Hepatocyte (in vitro differentiated cells): ENCODE data around the gene GRHPR. TPM values are rescaled to one million over a fixed set of nuclear protein-coding genes. Genes with fewer than 3 reads are reported as not detected.

Experiments used
- DNase-seq: peaks from one replicate; pipeline ENCODE4 v3.0.0-alpha.2; 2016; ENCODE audit warnings: low spot score
- H2AFZ ChIP-seq: fragments of 200-600 bp; sonication (generic); 2 replicates; pipeline ENCODE4 v1.6.0; 2016; ENCODE audit warnings: antibody characterized with exemption, mild to moderate bottlenecking
- H3K27ac ChIP-seq: fragments of 200-600 bp; sonication (generic); 2 replicates; pipeline ENCODE4 v1.5.1; 2016; ENCODE audit warnings: mild to moderate bottlenecking
- H3K27me3 ChIP-seq: fragments of 200-600 bp; sonication (generic); 2 replicates; pipeline ENCODE4 v1.6.1; 2016
- H3K36me3 ChIP-seq: fragments of 200-600 bp; sonication (generic); replicated peaks from 2 replicates; pipeline ENCODE4 v1.5.1; 2016; ENCODE audit warnings: low read depth; ENCODE audit not compliant: insufficient read depth
- H3K4me1 ChIP-seq: fragments of 200-600 bp; sonication (generic); 2 replicates; pipeline ENCODE4 v1.5.1; 2016; ENCODE audit warnings: mild to moderate bottlenecking, moderate library complexity; ENCODE audit not compliant: insufficient read depth
- H3K4me2 ChIP-seq: fragments of 200-600 bp; sonication (generic); 2 replicates; pipeline ENCODE4 v1.6.0; 2016
- H3K4me3 ChIP-seq: fragments of 200-600 bp; sonication (generic); 2 replicates; pipeline ENCODE4 v1.5.1; 2016; ENCODE audit warnings: mild to moderate bottlenecking
- H3K79me2 ChIP-seq: fragments of 200-600 bp; sonication (generic); 2 replicates; pipeline ENCODE4 v1.6.0; 2017; ENCODE audit warnings: mild to moderate bottlenecking
- H3K9me2 ChIP-seq: fragments of 200-600 bp; sonication (generic); replicated peaks from 2 replicates; pipeline ENCODE4 v1.6.0; 2017; ENCODE audit warnings: mild to moderate bottlenecking; ENCODE audit not compliant: insufficient read depth
- H3K9me3 ChIP-seq: fragments of 200-600 bp; sonication (generic); 2 replicates; pipeline ENCODE4 v1.5.1; 2016; ENCODE audit warnings: low read depth, mild to moderate bottlenecking
- H4K20me1 ChIP-seq: fragments of 200-600 bp; sonication (generic); 2 replicates; pipeline ENCODE4 v1.6.0; 2016; ENCODE audit warnings: mild to moderate bottlenecking; ENCODE audit not compliant: insufficient read depth, poor library complexity, severe bottlenecking
- EZH2 ChIP-seq: fragments of 200-600 bp; sonication (generic); IDR thresholded peaks from 2 replicates; pipeline ENCODE4 v1.6.1; 2016; ENCODE audit warnings: antibody characterized with exemption, mild to moderate bottlenecking, borderline replicate concordance
- EZH2phosphoT487 ChIP-seq: fragments of 200-600 bp; sonication (generic); IDR thresholded peaks from one replicate; pipeline ENCODE4 v1.6.1; 2018; ENCODE audit warnings: antibody characterized with exemption, mild to moderate bottlenecking, low read depth, moderate library complexity; ENCODE audit not compliant: unreplicated experiment, severe bottlenecking
- WGBS: methylation state at CpG from one replicate; pipeline ENCODE4 v1.1.6; 2016; ENCODE audit warnings: low lambda C conversion rate; ENCODE audit errors: missing lambda C conversion rate; 5-methylcytosine and 5-hydroxymethylcytosine counted together
- polyA plus RNA-seq: library from polyadenylated mRNA; unstranded; fragments of >200 nt; fragmentation: Nextera tagmentation; extraction: Ambion mirVana; gene quantifications from 2 replicates; pipeline ENCODE4 v1.2.1, GENCODE V29; 2016
- total RNA-seq: library from RNA; depleted of rRNA; stranded (reverse); fragments of >200 nt; gene quantifications from 2 replicates; pipeline ENCODE4 v1.2.3, GENCODE V29; 2014
- TF ChIP-seq, protein P1 (sequence below): fragments of 200-600 bp; sonication (generic); IDR thresholded peaks from 2 replicates; pipeline ENCODE4 v1.5.1; 2016; ENCODE audit warnings: antibody characterized with exemption, mild to moderate bottlenecking; ENCODE audit not compliant: poor library complexity

The GRHPR gene
- total and polyA plus RNA-seq, 2 experiments from 2014 or later, result 137 to 168 TPM

DNA sequence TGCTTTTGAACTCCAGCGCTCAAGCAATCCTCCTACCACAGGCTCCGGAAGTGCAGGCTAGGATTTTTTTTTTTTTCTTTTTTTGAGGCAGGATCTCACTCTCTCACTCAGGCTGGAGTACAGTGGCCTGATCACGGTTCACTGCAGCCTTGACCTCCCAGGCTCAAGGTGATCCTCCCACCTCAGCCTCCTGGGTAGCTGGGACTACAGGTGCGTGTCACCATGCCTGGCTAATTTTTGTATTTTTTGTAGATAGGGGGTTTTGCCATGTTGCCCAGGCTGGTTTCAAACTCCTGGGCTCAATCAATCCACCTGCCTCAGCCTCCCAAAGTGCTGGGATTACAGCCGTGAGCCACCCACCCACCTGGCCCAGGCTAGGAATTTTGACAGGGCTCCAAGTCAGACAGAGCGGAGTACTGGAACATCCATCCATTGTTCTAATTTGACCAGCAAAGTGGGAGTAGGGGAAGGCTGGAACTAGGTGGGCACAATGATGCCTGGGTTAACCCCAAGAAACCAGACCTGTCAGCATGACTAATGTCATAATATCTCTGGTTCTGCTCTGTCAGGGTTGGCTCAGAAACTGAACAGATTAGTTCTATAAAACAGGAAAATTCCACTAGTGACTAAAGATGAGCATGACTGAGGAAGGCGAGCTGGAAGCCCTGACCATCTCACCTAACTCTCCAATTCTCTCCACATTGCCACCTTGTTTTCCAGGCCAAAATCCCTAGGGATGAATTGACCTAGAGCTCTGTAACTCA lies 33.6 kb downstream of the GRHPR start:
- Histone ChIP-seq H3K9me2 (no peaks in the 10 kb centered on the region), H3K4me3 (no peak overlapping the region), H4K20me1 (peaks cover 78% of the 10 kb centered on the region), H3K4me2 (no peak overlapping the region), H3K27me3 (no peaks in the 10 kb centered on the region), H3K79me2 (peaks cover 99% of the 10 kb centered on the region), H2AFZ (no peak overlapping the region), H3K36me3 (no peaks in the 10 kb centered on the region), H3K4me1 (peaks cover 5% of the 10 kb centered on the region), H3K9me3 (no peaks in the 10 kb centered on the region), H3K27ac (peak overlapping the region; percentile 8)
- TF ChIP-seq, protein P1, sequence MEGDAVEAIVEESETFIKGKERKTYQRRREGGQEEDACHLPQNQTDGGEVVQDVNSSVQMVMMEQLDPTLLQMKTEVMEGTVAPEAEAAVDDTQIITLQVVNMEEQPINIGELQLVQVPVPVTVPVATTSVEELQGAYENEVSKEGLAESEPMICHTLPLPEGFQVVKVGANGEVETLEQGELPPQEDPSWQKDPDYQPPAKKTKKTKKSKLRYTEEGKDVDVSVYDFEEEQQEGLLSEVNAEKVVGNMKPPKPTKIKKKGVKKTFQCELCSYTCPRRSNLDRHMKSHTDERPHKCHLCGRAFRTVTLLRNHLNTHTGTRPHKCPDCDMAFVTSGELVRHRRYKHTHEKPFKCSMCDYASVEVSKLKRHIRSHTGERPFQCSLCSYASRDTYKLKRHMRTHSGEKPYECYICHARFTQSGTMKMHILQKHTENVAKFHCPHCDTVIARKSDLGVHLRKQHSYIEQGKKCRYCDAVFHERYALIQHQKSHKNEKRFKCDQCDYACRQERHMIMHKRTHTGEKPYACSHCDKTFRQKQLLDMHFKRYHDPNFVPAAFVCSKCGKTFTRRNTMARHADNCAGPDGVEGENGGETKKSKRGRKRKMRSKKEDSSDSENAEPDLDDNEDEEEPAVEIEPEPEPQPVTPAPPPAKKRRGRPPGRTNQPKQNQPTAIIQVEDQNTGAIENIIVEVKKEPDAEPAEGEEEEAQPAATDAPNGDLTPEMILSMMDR, result no peak
- TF ChIP-seq EZH2phosphoT487 (no peak), EZH2 (no peak)
- 86% methylated on average over 7 of the region's 7 CpGs for WGBS
- no peak for DNase-seq

DNA sequence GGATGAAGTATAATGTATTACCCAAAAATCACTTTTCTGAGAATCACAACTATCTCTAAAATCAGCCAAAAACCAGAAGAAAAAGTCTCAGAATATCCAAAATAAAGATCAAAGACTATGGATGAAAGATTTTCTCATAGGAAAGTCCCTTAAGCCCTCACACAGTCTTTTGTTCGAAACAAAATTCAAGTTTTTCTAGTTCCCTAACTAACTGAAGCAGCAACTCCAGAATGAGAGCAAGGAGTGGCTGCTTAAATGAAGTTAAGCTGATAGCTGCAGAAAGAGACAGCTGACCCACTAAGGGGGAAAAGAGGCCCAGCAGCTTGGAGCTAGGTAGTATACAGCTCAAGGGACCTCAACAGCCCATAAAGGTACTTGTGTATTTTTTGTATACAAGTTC lies 34.3 kb downstream of the GRHPR start:
- no peaks in the 10 kb centered on the region for H3K9me2 ChIP-seq
- H3K4me2 ChIP-seq, result no peak overlapping the region
- H3K79me2 ChIP-seq, result peaks cover 99% of the 10 kb centered on the region
- no peak for DNase-seq
- peaks cover 78% of the 10 kb centered on the region for H4K20me1 ChIP-seq
- WGBS, result 81% methylated on average over 1 of the region's 1 CpG
- H2AFZ ChIP-seq, result no peak overlapping the region
- peak overlapping the region; percentile 8 for H3K27ac ChIP-seq
- H3K4me3 ChIP-seq, result no peak overlapping the region
- H3K9me3 ChIP-seq, result no peaks in the 10 kb centered on the region
- H3K36me3 ChIP-seq, result no peaks in the 10 kb centered on the region
- H3K4me1 ChIP-seq, result peaks cover 5% of the 10 kb centered on the region
- no peaks in the 10 kb centered on the region for H3K27me3 ChIP-seq
- TF ChIP-seq, protein P1, result no peak
- TF ChIP-seq EZH2 (no peak), EZH2phosphoT487 (no peak)

DNA sequence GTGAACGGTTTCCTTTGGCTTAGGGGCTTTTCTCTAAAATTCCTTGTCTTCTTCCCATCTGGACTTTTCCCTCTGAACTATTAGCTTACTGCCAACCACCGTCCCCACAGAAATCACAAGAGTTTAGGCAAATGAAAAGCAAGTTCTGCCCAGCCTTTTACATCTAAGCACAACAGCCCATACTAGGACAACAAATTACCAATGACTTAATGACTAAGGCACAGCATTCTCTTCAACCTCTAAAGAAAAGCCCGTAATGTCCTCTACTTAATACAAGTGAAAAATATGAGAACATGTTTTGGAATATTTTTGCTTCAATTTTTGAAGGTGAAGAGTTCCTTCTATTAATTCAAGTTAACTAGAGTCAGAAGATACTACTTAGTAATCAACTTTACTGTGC lies 41.5 kb downstream of the GRHPR start:
- DNase-seq, result no peak
- H4K20me1 ChIP-seq, result peaks cover 31% of the 10 kb centered on the region
- H2AFZ ChIP-seq, result peak overlapping the region; percentile 23
- H3K9me2 ChIP-seq, result no peaks in the 10 kb centered on the region
- H3K36me3 ChIP-seq, result no peaks in the 10 kb centered on the region
- H3K79me2 ChIP-seq, result peaks cover 54% of the 10 kb centered on the region
- H3K9me3 ChIP-seq, result no peaks in the 10 kb centered on the region
- TF ChIP-seq EZH2, result no peak
- TF ChIP-seq EZH2phosphoT487, result no peak
- TF ChIP-seq, protein P1, result no peak
- peak overlapping the region; percentile 82 for H3K4me2 ChIP-seq
- H3K27ac ChIP-seq, result peak overlapping the region; percentile 97
- H3K4me1 ChIP-seq, result peaks cover 14% of the 10 kb centered on the region
- no peaks in the 10 kb centered on the region for H3K27me3 ChIP-seq
- WGBS, result 18% methylated on average over 3 of the region's 3 CpGs
- peak overlapping the region; percentile 72 for H3K4me3 ChIP-seq
